ENCODE results near the gene PDE6A.

PDE6A gene

GRCh38 chr5:149838881-149839739, 105.5 kb downstream of the PDE6A start:
- no peak for DNase-seq (ENCODE audit: low spot score)

GRCh38 chr5:149837680-149838269, 106.8 kb downstream of the PDE6A start:
- DNase-seq (ENCODE audit: low spot score): peak; percentile 61

- no peak for DNase-seq (ENCODE audit: low spot score)
Observed at GRCh38 chr5:149836451-149837139, 108.0 kb downstream of the PDE6A start.

GRCh38 chr5:149834246-149834855, 110.2 kb downstream of the PDE6A start:
- DNase-seq (ENCODE audit: low spot score): peak; percentile 85

- no peak for DNase-seq (ENCODE audit: low spot score)
Observed at GRCh38 chr5:149833116-149833827, 111.3 kb downstream of the PDE6A start.

GRCh38 chr5:149832636-149833035, 112.0 kb downstream of the PDE6A start:
- no peak for DNase-seq (ENCODE audit: low spot score)

GRCh38 chr5:149831492-149831891, 113.1 kb downstream of the PDE6A start:
- no peak for DNase-seq (ENCODE audit: low spot score)

GRCh38 chr5:149830579-149830978, 114.0 kb downstream of the PDE6A start:
- no peak for DNase-seq (ENCODE audit: low spot score)

GRCh38 chr5:149829954-149830353, 114.6 kb downstream of the PDE6A start:
- DNase-seq (ENCODE audit: low spot score): no peak

- DNase-seq (ENCODE audit: low spot score): peak; percentile 90
Observed at GRCh38 chr5:149828161-149829011, 116.2 kb downstream of the PDE6A start.

- no peak for DNase-seq (ENCODE audit: low spot score)
Observed at GRCh38 chr5:149827546-149827945, 117.0 kb downstream of the PDE6A start.

- no peak for DNase-seq (ENCODE audit: low spot score)
Observed at GRCh38 chr5:149827086-149827485, 117.5 kb downstream of the PDE6A start.

- DNase-seq (ENCODE audit: low spot score): no peak
Observed at GRCh38 chr5:149826574-149826973, 118.0 kb downstream of the PDE6A start.

- no peak for DNase-seq (ENCODE audit: low spot score)
Observed at GRCh38 chr5:149824846-149825245, 119.7 kb downstream of the PDE6A start.

- DNase-seq (ENCODE audit: low spot score): peak; percentile 17
Observed at GRCh38 chr5:149824120-149824519, 120.5 kb downstream of the PDE6A start.

- no peak for DNase-seq (ENCODE audit: low spot score)
Observed at GRCh38 chr5:149823375-149823774, 121.2 kb downstream of the PDE6A start.

- DNase-seq (ENCODE audit: low spot score): no peak
Observed at GRCh38 chr5:149822301-149822700, 122.3 kb downstream of the PDE6A start.

GRCh38 chr5:149820536-149821510, 123.8 kb downstream of the PDE6A start:
- DNase-seq (ENCODE audit: low spot score): no peak

GRCh38 chr5:149820012-149820411, 124.6 kb downstream of the PDE6A start:
- DNase-seq (ENCODE audit: low spot score): no peak

- no peak for DNase-seq (ENCODE audit: low spot score)
Observed at GRCh38 chr5:149818116-149818515, 126.5 kb downstream of the PDE6A start.
